HG03558 (cell line): Measurements from ENCODE around the gene EXOC2.

Source experiments
- ATAC-seq: cut with Tn5 transposase; IDR thresholded peaks from one replicate; pipeline ENCODE4 v1.9.1; 2021; ENCODE audit warnings: moderate number of reproducible peaks; ENCODE audit not compliant: unreplicated experiment; ENCODE audit errors: extremely low read depth

The EXOC2 gene

DNA sequence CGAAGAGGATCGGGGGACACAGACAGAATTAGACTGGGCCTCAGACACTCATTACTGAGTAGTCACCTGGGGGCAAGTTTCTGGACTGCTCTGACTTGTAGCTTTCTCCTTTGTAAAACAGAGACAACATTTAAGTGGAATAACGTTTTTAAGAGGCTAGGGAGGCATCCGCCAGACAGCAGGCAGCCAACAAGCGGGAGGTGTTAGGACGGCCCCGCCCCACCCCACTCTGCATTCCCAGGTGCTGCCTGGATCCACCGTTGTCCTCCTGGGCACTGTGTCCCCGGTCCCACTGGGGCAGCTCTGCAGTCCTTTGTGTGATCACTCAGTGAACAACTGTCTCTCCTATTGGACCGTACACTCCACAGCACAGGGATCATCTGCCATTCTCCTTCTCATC lies 187.6 kb downstream of the EXOC2 start:
- ATAC-seq = no peak

DNA sequence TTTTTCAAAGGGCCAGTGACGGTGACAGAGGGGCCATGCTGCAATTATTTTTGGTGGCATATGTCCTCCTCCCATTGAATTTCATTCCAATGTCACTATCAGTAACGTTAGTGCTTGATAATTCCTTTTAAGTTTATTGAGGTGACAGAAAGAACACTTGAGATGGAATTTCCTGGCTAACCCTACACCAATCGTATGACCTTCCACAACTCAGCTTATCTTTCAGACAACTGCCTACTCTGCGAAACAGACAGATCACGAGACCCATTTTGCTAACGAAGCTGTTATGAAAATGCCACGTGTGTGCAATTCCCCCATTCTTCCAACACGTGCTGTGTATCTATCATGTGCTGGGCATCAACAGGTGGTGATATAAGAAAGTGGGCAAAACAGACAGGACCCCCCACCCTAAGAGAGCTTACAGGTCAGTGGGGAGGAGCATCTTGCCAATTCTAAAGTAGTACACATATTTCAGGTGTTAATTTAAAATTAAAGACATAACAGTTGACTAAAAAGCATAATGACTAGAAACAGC lies 188.4 kb downstream of the EXOC2 start:
- ATAC-seq = no peak

DNA sequence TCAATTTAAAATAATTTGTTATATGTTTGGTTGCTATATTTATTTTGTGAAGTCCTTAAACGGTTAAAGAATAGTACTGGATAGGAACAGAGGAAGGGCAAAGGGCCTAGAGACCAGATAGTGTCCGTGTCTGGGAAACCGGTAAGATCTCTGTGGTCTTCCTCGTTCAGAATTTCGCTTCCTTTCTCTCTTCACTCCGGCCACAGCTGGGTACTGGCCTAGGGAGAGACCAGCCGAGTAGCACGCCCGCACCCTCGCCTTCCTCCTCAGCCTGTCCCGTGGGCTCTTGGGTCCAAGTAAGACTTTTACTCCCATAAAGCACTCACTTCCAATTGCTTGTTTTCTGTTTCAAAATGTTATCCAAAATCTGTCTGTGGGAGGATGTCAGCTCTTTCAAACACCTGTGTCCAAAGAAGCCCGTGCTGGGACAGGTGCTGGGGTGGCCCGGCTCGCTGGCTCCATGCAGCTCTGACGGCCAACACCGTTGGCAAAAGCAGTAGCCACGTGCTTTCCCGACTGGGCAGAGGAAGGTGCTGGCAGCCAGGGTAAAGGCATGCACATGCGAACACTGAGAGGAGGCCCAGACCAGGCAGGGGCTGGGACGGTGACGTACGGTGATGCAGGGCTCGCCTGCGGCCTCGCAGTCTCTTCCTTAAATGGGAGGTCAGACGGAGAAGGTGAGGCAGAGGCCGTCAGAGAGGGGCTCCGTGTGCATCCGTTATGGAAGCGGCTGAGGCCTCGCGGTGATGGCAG lies 189.2 kb downstream of the EXOC2 start:
- ATAC-seq = no peak

DNA sequence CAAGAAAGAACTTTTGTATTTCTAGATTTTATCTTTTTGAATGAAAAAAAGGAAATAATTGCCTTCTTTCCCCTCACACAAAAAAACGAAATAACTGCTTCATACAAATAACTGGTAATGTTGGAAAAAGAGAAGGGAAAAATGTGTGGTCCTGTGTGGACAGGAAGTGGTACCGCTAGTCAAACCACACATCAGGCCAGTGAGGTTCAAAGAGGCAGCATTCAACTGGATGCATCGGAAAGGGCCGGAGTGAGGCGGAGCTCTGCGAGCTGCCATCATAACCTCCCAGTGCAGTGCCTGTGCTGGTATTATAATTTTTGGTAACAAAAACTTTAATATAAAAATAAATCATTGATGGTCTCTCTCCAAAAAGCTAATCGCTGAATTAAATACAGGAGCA lies 190.2 kb downstream of the EXOC2 start:
- no peak for ATAC-seq

DNA sequence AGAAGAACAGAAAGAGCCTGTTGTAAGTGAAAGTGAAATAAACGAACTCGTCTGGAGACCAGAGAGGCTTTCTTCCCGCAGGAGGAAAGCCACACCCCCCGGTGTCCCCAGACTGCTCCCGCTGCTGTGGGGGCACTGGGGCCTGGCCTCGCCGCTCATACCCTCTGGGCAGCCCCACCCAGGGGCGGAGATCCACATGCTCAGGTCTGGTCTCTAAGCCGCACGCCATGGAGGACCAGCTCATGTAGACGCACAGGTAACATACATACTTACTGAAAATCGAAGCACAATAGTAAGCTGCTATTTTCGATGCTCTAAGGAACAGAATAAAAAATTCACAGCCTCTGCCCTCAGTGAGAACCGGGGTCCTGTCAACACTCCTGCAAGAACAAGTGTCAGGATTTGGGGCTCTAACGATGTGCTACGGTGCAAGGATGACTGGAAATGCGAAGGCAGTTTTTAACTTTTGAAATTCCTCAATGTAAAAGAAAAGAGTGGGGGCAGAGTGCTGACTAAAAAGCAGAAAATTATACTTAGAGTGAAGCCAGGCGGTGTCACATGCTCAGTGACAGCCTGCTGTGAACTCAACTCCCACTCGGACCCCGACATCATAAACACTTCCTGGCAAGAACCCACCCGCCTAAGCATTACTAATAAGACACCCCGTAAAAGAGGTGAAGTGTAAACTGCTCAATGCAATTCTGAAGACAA lies 190.9 kb downstream of the EXOC2 start:
- no peak for ATAC-seq

DNA sequence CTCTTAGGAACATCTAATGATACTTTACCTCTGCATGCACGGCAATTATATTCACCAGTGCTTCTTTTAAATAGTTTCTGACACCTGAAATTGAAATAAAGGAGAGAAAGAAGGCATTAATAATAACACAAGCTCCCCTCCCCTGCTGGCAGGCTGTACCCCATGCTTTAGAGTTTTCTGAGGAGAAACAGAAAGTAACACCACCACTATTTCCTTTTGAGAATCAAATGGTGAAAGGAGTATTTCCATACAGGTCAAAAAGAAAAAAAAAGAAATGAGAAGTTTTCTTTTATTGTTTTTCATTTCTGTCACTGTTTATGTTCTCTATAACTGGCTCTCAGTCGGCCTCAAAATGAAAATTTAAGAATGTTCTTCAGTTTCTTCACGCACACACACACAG lies 193.3 kb downstream of the EXOC2 start:
- no peak for ATAC-seq

DNA sequence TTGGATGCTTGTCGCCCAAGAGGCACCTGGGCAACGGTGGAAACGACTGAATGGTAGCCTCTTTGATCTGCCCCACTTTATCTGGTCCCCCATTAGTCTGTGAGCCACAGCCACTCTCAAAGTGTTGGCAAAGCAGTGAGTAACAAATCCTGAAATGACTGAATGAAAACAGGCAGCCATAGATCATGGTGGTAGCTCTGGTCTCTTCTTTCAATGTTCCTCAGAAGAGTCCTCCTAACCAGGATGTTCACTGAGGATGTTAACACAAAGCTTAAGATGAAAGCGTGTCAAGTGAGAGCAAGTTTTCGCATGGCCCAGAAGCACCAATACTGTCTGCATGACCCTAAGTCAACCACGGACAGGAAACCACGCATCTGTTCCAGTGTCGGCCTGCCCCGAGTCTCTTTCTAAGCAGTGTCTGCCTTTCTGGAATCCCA lies 194.1 kb downstream of the EXOC2 start:
- ATAC-seq = no peak

DNA sequence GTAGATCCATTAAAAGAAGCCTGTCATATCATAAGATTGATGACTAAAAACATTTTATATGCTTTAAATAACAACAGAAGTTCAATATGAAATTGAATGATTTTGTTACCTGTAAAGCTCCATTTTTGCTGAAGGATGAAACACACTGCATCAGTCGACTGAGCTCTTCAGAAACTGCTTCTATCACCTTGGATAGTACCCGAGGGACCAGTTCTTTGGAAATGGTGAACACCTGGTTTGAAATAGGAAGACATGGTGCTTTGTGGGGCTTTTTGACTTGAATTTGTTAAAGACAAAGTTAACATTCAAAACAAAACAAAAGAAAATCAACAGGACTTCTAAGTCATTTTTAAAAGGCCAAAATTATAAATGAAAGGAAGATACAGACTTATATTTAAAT lies 195.7 kb downstream of the EXOC2 start:
- ATAC-seq = no peak

DNA sequence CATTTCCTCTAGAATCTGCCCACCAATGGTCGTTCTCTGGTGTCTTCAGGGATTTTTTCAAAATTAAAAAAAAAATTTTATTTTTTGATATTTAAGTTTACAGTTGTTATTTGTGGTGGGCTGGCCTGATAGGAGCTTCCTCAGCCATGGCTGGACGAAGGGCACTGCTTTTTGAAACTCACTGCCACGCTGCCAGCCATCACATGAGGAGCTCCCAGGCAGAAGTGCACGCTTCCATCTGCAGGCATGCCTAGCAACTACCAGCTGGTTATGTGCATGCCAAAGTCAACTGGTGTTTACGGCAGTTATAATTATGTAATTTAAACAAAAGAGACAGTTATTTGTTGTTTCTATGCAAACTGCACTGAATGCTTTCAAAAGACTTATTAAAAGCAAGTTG lies 196.3 kb downstream of the EXOC2 start:
- ATAC-seq = no peak

DNA sequence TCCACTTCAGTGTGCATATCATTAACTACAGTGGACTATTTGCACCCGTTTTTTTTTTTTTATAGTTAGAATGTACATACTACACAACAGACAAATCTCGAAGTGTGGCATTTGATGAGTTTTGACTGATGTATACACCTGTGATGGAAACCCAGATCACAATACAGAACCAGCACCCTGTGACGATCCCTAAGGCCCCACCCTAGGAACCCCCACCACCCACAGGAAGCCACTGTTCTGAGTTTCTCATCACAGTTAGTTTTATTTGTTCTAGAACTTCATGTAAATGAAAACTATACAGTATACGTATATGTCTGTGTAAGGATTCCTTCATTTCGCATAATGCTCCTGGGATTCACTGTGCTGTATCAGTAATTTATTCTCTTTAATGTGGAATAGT lies 198.5 kb downstream of the EXOC2 start:
- no peak for ATAC-seq

DNA sequence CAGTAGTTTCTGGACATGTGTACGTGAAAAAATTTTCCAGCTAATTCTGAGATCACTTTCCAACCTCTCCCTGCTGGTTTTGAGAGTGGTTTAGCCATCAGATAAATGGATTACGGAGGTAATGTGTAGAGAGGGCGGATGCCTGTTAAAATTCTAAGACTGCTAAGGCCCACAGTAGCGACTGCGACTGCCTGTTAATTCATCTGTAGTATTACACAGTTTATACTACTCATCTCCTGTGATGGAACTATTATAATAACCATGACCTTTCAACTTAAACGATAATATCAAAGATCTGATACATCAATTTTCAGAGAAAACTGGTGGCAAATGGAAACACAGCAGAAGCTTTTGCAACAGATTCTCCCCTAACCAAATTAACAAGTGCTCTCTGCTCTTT lies 199.1 kb downstream of the EXOC2 start:
- ATAC-seq = no peak

DNA sequence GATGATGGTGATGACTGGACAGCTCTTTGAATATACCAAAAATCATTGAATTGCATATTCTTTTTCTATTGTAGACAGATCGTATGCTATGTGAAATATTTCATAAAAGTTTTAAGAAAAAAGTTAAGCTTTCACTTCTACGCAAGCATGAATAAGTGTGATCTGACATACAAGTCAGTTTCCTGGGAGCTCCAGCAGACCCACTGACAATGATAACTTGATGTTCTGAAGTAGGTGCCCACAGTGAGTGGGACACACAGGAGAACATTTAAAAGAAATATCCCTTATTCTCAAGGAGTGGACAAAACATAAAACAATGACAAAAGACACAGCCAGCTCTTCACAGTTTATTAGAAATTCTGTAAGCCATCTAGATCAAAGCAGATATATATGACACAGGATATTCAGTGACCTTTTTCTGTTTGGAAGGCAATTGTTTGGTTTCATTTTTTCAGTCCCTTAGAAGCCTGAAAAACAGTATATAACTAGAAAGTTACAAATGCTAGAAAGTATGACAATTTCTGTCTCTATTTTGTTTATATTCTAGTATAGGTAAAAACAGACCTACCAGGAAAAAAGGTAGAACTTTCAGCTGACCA lies 200.0 kb downstream of the EXOC2 start:
- ATAC-seq = no peak

DNA sequence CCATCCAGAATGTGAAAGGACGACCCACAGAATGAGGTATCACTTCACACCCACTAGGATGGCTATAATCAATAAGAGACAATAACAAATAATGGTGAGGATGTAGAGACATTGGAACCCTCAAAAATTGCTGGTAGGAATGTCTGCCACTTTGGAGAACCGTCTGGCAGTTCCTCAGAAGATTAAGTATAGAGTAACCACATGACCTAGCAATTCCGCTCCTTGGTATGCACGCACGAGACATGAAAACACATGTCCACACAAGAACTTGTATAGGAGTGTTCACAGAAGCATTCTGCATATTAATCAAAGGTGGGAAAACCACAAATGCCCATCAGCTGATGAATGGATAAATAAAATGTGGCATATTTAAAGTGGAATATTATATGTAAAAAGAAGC lies 200.8 kb downstream of the EXOC2 start:
- no peak for ATAC-seq

DNA sequence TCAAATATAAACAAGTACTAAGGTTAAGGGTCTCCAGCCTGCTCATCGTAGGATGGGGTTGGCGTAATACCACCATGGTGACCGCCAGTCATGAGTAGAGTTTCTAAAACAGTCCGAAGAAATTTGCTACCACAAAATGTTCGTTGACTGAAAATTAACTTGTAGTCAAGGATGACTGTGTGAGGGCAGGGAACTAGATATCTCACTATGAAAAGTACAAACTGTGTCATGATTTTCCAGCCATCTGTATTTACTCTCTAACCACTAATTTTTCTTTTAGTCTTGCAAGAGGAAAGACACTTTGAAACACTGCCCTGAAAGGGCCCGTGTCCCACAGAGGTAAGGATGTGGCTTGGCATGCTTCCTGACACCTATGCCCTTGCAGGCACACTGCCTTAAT lies 201.7 kb downstream of the EXOC2 start:
- ATAC-seq = no peak

DNA sequence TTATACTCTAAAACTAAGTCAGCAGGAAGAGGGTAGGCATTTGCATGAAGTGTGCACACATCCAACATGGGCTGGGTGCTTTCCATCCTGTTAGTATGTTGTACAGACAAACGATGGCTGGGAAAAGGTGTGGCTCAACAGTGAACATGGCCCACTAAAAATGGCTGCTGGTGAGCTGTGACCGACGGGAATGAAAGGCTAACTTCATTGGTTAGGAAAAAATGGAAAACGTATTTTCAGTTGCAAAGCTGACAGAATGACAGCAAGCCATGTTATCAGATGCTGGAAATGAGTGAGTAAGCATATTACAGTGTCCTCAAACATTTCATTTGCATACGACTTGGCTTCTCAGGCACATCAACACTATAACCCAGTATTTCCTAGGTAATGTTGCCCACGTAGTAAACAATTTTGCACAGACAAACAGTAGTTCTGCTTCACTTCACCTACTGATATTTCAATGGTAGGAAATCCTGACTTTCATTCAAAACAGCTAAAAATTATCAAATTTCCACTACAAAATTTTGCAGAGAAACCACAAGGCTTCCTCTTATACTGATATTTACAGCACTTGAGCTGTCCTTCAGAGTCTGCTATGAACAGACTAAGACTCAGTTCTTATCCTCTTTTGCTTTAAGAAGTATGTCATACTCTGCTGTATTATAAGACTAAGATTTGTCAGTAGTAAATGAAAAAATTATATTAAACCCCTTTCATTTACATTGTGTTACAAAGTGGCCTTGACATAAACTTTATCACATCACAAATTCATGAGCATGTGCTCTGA lies 202.5 kb downstream of the EXOC2 start:
- ATAC-seq = no peak

DNA sequence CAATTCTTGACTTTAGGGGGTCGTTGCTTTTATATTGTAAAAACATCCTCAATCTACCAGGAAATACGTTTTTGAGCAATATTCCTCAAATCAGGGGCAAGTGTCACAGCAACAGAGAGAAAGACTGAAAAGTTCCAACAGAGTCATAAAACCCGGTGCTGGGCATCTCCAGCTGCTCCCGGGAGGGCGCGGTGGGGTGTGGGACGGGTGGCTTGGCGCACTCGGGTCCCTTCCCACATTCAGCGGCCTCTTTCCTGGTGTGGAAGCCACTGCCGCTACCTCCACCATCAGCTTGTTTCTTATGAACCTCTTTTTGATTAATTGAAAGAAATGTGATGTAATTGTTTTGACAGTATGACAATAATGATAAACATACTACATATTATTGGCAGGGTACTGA lies 203.2 kb downstream of the EXOC2 start:
- ATAC-seq = no peak

DNA sequence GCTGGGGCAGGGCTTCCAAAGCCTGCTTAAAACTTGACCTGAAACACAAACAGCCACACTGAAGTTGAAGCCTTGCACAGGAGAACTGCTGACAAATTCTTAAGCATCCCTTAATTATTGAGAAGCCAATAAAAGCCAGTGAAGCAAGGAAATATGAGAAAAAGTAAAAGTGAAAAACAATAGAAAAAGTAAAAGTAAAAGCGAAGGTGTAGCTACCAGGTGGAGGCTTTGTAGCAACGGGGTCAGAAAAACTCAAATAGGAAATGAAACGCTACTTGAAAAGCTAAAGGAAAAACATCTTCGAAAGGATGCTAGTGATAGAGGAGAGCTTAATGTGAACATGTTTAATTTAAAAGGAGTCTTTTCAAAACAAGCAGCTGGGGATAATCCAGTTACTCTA lies 203.9 kb downstream of the EXOC2 start:
- no peak for ATAC-seq

DNA sequence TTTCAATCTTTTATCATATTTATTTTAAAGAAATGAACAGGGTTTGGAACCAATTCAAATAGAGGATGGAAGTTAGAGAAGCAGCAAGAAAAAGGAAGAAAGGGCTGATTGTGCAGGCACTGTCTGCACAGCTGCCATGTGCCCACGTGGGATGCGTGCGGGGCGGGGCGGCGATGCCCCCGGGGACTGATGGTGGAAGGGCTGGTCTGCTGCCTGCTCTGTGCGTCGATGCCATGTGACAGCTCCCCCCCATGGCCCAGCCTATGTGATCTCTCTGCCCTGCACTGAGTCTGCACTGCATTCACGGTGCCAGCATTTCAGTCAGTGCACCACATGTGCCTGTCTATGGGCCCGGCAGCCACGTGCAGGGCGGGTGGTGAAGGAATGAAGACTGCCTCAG lies 205.0 kb downstream of the EXOC2 start:
- ATAC-seq = no peak

DNA sequence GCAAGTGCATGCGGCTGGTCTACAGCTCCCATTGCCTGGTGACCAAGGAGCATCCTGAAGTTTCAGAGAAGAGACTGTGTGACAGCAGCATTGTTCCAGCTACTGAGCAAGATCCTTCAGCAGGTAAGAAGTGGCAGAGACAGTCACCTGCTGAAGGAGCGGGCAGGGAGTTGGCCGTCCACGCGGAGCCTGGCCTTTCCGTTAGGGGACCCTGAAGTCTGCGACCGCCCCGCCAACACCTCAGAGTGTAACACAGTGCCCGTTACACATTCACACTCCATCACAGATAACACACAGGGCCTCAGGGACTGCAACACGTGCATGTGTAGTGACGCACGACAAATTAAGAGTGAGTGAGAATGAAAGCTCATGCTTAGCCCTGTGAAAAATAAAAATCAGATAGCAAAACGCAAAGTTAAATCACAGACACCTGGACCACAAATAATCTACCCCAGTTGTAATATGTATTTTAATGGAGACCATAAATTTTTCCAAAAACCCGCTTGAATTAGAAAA lies 207.2 kb downstream of the EXOC2 start:
- ATAC-seq = no peak

DNA sequence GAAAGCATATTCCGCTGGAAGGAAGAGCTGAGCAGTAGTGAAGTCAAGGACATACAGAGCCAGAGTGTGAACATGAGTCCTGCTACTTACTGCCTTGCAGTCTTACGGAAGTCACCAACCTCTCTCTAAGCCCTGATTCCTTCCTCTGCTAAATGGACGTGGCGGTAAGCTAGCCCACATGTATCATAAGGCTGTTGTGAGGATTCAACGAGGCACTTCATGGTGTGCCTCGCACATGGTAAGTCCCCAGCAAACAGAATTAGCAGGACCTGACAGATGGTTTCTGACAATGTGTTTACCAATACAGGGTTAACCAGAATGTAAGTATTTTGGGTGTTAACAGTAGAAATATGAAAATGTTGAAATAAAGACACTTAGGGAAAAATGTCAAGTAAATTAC lies 208.2 kb downstream of the EXOC2 start:
- ATAC-seq = no peak
